ENCODE data around the gene CSNK2A3.

DNA sequence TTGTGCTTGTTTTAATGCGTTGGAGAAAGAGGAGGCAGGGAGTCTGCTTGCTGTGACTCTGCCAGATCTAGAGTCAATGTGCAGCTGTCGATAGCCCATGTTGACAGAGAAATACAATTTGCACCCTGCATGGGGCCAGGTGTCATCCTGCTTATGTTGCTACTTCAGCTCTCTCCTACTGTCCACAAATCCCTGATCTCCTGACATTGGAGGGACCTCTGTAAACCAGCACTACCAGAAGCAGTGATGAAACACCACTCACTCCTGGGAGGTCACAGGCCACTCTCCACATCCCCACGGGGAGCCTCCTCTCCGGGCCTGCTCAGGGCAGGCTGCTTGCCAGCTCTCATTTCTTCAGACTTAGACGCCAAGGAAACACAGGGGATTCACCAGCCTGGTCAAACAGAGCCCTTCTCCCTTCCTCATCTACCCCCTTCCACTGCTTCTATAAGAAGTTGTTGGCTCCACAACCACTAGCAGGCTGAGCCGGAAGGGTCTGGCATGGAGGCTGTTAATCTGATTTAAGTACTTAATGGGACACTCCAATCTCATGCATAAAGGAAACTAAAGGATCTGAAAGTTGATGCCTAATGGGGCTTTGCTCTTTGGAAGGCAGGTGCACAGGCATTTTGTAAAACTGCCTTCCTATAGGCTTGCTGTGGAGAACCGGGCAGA, 29.9 kb upstream of the CSNK2A3 start:
- TF ChIP-seq, protein P1, sequence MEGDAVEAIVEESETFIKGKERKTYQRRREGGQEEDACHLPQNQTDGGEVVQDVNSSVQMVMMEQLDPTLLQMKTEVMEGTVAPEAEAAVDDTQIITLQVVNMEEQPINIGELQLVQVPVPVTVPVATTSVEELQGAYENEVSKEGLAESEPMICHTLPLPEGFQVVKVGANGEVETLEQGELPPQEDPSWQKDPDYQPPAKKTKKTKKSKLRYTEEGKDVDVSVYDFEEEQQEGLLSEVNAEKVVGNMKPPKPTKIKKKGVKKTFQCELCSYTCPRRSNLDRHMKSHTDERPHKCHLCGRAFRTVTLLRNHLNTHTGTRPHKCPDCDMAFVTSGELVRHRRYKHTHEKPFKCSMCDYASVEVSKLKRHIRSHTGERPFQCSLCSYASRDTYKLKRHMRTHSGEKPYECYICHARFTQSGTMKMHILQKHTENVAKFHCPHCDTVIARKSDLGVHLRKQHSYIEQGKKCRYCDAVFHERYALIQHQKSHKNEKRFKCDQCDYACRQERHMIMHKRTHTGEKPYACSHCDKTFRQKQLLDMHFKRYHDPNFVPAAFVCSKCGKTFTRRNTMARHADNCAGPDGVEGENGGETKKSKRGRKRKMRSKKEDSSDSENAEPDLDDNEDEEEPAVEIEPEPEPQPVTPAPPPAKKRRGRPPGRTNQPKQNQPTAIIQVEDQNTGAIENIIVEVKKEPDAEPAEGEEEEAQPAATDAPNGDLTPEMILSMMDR (IDR thresholded peaks at IDR 0.05) = no peak
- TF ChIP-seq POLR2A (IDR thresholded peaks at IDR 0.05) (no peak), POLR2AphosphoS5 (IDR thresholded peaks at IDR 0.05) (no peak), EP300 (IDR thresholded peaks at IDR 0.05) (no peak)
